HepG2 (cell line): ENCODE measurements around the gene MAP1B. TPM values are rescaled to one million over a fixed set of nuclear protein-coding genes. Genes with fewer than 3 reads are reported as not detected.

Source experiments
- ATAC-seq: fragments of 200-7000 bp; cut with Tn5 transposase; 3 replicates; pipeline ENCODE4 v1.9.1; 2020; ENCODE audit warnings: mild to moderate bottlenecking, moderate library complexity
- BruUV-seq: library from RNA; stranded (reverse); fragments of 400-500 nt; replicated peaks from 2 replicates; lab custom pipeline; 2021; lab: Mats Ljungman, UMichigan
- CTCF ChIA-PET: fragments of 300-600 bp; formaldehyde crosslinking; extraction: SDS; loops from one replicate; lab custom pipeline; 2021; ENCODE audit warnings: low total read pairs, inconsistent platforms, low intra/inter-chr PET ratio; lab: Yijun Ruan, JAX
- POLR2A ChIA-PET: fragments of 350-600 bp; sonication (Branson Sonifier 250); formaldehyde crosslinking; loops from one replicate; lab custom pipeline; 2020; ENCODE audit warnings: antibody characterized with exemption, inconsistent platforms; lab: Yijun Ruan, JAX
- DNase-seq: peaks from one replicate; pipeline ENCODE4 v3.0.0-alpha.2; 2015; ENCODE audit warnings: low spot score
- FAIRE-seq: peaks from 3 replicates; lab custom pipeline; 2011; peaks lifted over from hg19 to GRCh38; lab: Jason Lieb, UNC
- H2AFZ ChIP-seq: one replicate; pipeline ENCODE4 v1.6.1; 2011; ENCODE audit warnings: low read length, inconsistent platforms
- H3K27ac ChIP-seq: fragments of 300-600 bp; 3 replicates; pipeline ENCODE4 v1.8.0; 2011; ENCODE audit warnings: mixed run types, mild to moderate bottlenecking, mixed read lengths, low read length, inconsistent platforms; ENCODE audit not compliant: insufficient read depth; ENCODE audit errors: extremely low read length
- H3K27me3 ChIP-seq, 2 experiments: fragments of 200-600 bp in 1 of 2; 2 replicates in 1 of 2; 3 replicates in 1 of 2; pipeline versions ENCODE4 v1.6.0 to v1.8.0; 2011; ENCODE audit warnings: low read length in 2 of 2, mild to moderate bottlenecking in 2 of 2, moderate library complexity in 2 of 2, inconsistent platforms in 1 of 2; ENCODE audit not compliant: insufficient read depth in 2 of 2, control insufficient read depth in 1 of 2
- H3K36me3 ChIP-seq, 2 experiments: fragments of 200-600 bp in 1 of 2; replicated peaks in 1 of 2; 2 replicates in 1 of 2; 3 replicates in 1 of 2; pipeline versions ENCODE4 v1.5.1 to v1.8.0; 2011; ENCODE audit warnings: low read length in 2 of 2, inconsistent platforms in 1 of 2; ENCODE audit not compliant: insufficient read depth in 2 of 2, control insufficient read depth in 1 of 2
- H3K4me1 ChIP-seq: 2 replicates; pipeline ENCODE4 v1.5.1; 2012; ENCODE audit warnings: low read length, inconsistent platforms; ENCODE audit not compliant: insufficient read depth
- H3K4me2 ChIP-seq: 2 replicates; pipeline ENCODE4 v1.6.0; 2011; ENCODE audit warnings: low read depth, low read length, inconsistent platforms
- H3K4me3 ChIP-seq, 3 experiments: fragments of 200-600 bp in 1 of 3; sonication (generic), shearing (Covaris generic) in 1 of 3; replicated peaks in 1 of 3; 2 replicates each; pipeline ENCODE4 v1.5.1; 2011 to 2016; ENCODE audit warnings: low read length in 3 of 3, inconsistent platforms in 2 of 3, low read depth in 2 of 3, mild to moderate bottlenecking in 2 of 3, control low read depth in 1 of 3, mixed read lengths in 1 of 3; ENCODE audit not compliant: insufficient read depth in 1 of 3
- H3K79me2 ChIP-seq: one replicate; pipeline ENCODE4 v1.6.1; 2011; ENCODE audit warnings: low read length, inconsistent platforms; ENCODE audit not compliant: insufficient read depth
- H3K9ac ChIP-seq: 2 replicates; pipeline ENCODE4 v1.6.0; 2011; ENCODE audit warnings: mild to moderate bottlenecking, low read depth, low read length, inconsistent platforms; ENCODE audit not compliant: insufficient read depth
- H3K9me3 ChIP-seq: 2 replicates; pipeline ENCODE4 v1.5.1; 2012; ENCODE audit warnings: mild to moderate bottlenecking, low read length
- H4K20me1 ChIP-seq: 2 replicates; pipeline ENCODE4 v1.6.0; 2011; ENCODE audit warnings: inconsistent platforms, mild to moderate bottlenecking, low read length, moderate library complexity; ENCODE audit not compliant: insufficient read depth
- AFF4 ChIP-seq: sonication (generic); formaldehyde crosslinking; IDR thresholded peaks from 2 replicates; pipeline ENCODE4 v1.4.0; 2020; ENCODE audit warnings: missing genetic modification reagents
- CEBPG ChIP-seq: IDR thresholded peaks from 2 replicates; pipeline ENCODE4 v1.6.1; 2016
- CREM ChIP-seq, 2 experiments: sonication (generic) in 1 of 2; formaldehyde crosslinking in 1 of 2; IDR thresholded peaks; 2 replicates each; pipeline versions ENCODE4 v1.4.0 to v1.6.1; 2016 to 2020; ENCODE audit warnings: antibody characterized with exemption in 1 of 2, mild to moderate bottlenecking in 1 of 2, missing genetic modification reagents in 1 of 2
- HOXA7 ChIP-seq: sonication (generic); formaldehyde crosslinking; IDR thresholded peaks from 2 replicates; pipeline ENCODE4 v1.8.1; 2022; ENCODE audit warnings: mild to moderate bottlenecking, missing genetic modification reagents, moderate library complexity
- KAT7 ChIP-seq: IDR thresholded peaks from 2 replicates; pipeline ENCODE4 v1.6.1; 2018; ENCODE audit warnings: borderline replicate concordance, missing compliant biosample characterization
- MTF1 ChIP-seq: sonication (generic); formaldehyde crosslinking; IDR thresholded peaks from 2 replicates; pipeline ENCODE4 v1.5.0; 2020; ENCODE audit warnings: missing genetic modification reagents
- PHF5A ChIP-seq: IDR thresholded peaks from one replicate; pipeline ENCODE4 v1.6.1; 2018; ENCODE audit warnings: low read depth, missing genetic modification reagents; ENCODE audit not compliant: unreplicated experiment
- RARG ChIP-seq: sonication (generic); formaldehyde crosslinking; IDR thresholded peaks from 2 replicates; pipeline ENCODE4 v1.4.0; 2020; ENCODE audit warnings: low read depth, mild to moderate bottlenecking, missing genetic modification reagents
- TBX3 ChIP-seq: fragments of 450-650 bp; IDR thresholded peaks from 2 replicates; pipeline ENCODE4 v1.6.1; 2017; ENCODE audit warnings: antibody characterized with exemption, mild to moderate bottlenecking, inconsistent platforms, borderline replicate concordance
- ZNF329 ChIP-seq: sonication (generic); formaldehyde crosslinking; IDR thresholded peaks from 2 replicates; pipeline ENCODE4 v1.9.0; 2021; ENCODE audit warnings: low read depth, mild to moderate bottlenecking, missing genetic modification reagents
- ZNF33A ChIP-seq: sonication (generic); formaldehyde crosslinking; IDR thresholded peaks from 2 replicates; pipeline ENCODE4 v1.5.1; 2020; ENCODE audit warnings: missing genetic modification reagents, mild to moderate bottlenecking, moderate library complexity, borderline replicate concordance
- WGBS: methylation state at CpG from one replicate; pipeline ENCODE4 v1.1.6; 2017; ENCODE audit warnings: low lambda C conversion rate; 5-methylcytosine and 5-hydroxymethylcytosine counted together
- in situ Hi-C: cut with HindIII; loops from 2 replicates; pipeline ENCODE4 v1.10.0; 2017; ENCODE audit warnings: low pct_unique_long_range_greater_than_20kb; ENCODE audit not compliant: extremely low pct_ligation_motif_present
- intact Hi-C: fragments of 100-400 bp; cut with micrococcal nuclease; formaldehyde crosslinking; loops from one replicate; pipeline ENCODE4 v1.10.0; 2022; ENCODE audit not compliant: unreplicated experiment
- polyA plus RNA-seq, 8 experiments: library from polyadenylated mRNA; depleted of rRNA in 3 of 8; stranded (reverse) in 7 of 8; unstranded in 1 of 8; fragments of >200 nt; fragmentation: Illumina TruSeq in 4 of 8; extraction: Trizol in 4 of 8; gene quantifications; 2 replicates each; pipeline versions ENCODE4 v1.2.1 to v1.2.3, GENCODE V29; 2011 to 2016; ENCODE audit warnings: low read depth in 4 of 8, missing spikeins in 1 of 8, mixed read lengths in 1 of 8; ENCODE audit not compliant: insufficient read depth in 1 of 8
- total RNA-seq, 5 experiments: library from RNA; depleted of rRNA; stranded (reverse); fragments of >200 nt; fragmentation: Illumina TruSeq; extraction: Trizol; gene quantifications; 2 replicates each; pipeline ENCODE4 v1.2.3, GENCODE V29; 2016; ENCODE audit warnings: low read depth in 1 of 5

Gene MAP1B
- total and polyA plus RNA-seq, 2 of the 13 experiments (the other 11 are each of a cell fraction or from before 2014, with no cell fraction given) = 3.3 to 6.2 TPM

- in situ Hi-C loops (no loop called here), intact Hi-C loops (no loop called here)
- Histone ChIP-seq H3K9me3 (no peaks in the 10 kb centered on the region), H3K27ac (no peak overlapping the region), H3K36me3 (no peaks in the 10 kb centered on the region), H3K4me2 (no peak overlapping the region), H2AFZ (no peak overlapping the region), H3K9ac (no peak overlapping the region), H3K4me3 (no peak overlapping the region), H3K4me1 (no peaks in the 10 kb centered on the region), H3K27me3 (no peaks in the 10 kb centered on the region), H3K79me2 (no peaks in the 10 kb centered on the region), H4K20me1 (no peaks in the 10 kb centered on the region)
- TF ChIP-seq KAT7 (CRISPR knock-in tag) (no peak), ZNF329 (CRISPR knock-in tag) (no peak), RARG (no peak), HOXA7 (CRISPR knock-in tag) (no peak), TBX3 (no peak), CEBPG (CRISPR knock-in tag) (no peak), MTF1 (CRISPR knock-in tag) (no peak), ZNF33A (CRISPR knock-in tag) (no peak), CREM (IDR thresholded peaks at IDR 0.05) (no peak), CREM (CRISPR knock-in tag; IDR thresholded peaks at IDR 0.05) (no peak), PHF5A (no peak), AFF4 (CRISPR knock-in tag) (no peak)
- DNase-seq (no peak), ATAC-seq (no peak), FAIRE-seq (no peak)
- POLR2A ChIA-PET = no interaction called here
- no TSS peak for BruUV-seq
- CTCF ChIA-PET = no interaction called here
- 83% methylated on average over 7 of the region's 8 CpGs for WGBS
These were observed 60.5 kb downstream of the MAP1B start for GRCh38 chr5:72167804-72168203.
